Omental fat pad (tissue), 4 donors: Measurements from ENCODE around the gene TP53. TPM values are rescaled to one million over a fixed set of nuclear protein-coding genes. Genes with fewer than 3 reads are reported as not detected.

Source experiments
- ATAC-seq: fragments of 150-250 bp; one replicate; pipeline ENCODE4 v1.9.1; 2016; ENCODE audit warnings: mild to moderate bottlenecking, moderate library complexity; ENCODE audit not compliant: low FRiP score
- DNase-seq: peaks from one replicate; pipeline ENCODE4 v3.0.0-alpha.2; 2019; ENCODE audit warnings: low spot score
- total RNA-seq, 4 donors: library from RNA; depleted of rRNA; stranded (reverse); fragments of >200 nt; gene quantifications; one replicate each; pipeline ENCODE4 v1.1.0, GENCODE V29; 2016
- TF ChIP-seq, protein P1 (sequence below), 3 donors: fragments of 450-650 bp; IDR thresholded peaks; one replicate each; pipeline ENCODE4 v1.5.1; 2016 to 2017; ENCODE audit warnings: antibody characterized with exemption in 3 of 3, mild to moderate bottlenecking in 3 of 3, moderate library complexity in 2 of 3

TP53 gene
- total RNA-seq, 4 donors from 2014 or later = 18.1 to 26.3 (median 19.3) TPM

DNA sequence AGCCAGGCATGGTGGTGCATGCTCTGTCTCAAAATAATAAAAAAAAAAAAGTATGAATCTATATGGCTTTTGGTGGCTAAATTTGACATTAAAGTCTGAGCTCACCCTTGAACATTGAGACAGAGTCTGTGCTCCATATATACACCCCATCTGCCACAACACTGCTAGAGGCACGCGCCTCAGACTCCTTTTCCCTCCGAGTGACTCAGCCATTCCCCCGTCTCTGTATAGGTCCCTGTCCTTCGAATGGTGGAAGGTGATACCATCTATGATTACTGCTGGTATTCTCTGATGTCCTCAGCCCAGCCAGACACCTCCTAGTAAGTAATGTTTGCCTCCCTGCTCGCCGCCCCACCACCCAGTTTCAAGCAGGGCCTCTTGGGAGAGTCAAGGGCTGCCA lies 13.2 kb upstream of the TP53 start:
- ATAC-seq (no peak), DNase-seq (no peak)
- TF ChIP-seq, protein P1, sequence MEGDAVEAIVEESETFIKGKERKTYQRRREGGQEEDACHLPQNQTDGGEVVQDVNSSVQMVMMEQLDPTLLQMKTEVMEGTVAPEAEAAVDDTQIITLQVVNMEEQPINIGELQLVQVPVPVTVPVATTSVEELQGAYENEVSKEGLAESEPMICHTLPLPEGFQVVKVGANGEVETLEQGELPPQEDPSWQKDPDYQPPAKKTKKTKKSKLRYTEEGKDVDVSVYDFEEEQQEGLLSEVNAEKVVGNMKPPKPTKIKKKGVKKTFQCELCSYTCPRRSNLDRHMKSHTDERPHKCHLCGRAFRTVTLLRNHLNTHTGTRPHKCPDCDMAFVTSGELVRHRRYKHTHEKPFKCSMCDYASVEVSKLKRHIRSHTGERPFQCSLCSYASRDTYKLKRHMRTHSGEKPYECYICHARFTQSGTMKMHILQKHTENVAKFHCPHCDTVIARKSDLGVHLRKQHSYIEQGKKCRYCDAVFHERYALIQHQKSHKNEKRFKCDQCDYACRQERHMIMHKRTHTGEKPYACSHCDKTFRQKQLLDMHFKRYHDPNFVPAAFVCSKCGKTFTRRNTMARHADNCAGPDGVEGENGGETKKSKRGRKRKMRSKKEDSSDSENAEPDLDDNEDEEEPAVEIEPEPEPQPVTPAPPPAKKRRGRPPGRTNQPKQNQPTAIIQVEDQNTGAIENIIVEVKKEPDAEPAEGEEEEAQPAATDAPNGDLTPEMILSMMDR (IDR thresholded peaks at IDR 0.05) = no peak

DNA sequence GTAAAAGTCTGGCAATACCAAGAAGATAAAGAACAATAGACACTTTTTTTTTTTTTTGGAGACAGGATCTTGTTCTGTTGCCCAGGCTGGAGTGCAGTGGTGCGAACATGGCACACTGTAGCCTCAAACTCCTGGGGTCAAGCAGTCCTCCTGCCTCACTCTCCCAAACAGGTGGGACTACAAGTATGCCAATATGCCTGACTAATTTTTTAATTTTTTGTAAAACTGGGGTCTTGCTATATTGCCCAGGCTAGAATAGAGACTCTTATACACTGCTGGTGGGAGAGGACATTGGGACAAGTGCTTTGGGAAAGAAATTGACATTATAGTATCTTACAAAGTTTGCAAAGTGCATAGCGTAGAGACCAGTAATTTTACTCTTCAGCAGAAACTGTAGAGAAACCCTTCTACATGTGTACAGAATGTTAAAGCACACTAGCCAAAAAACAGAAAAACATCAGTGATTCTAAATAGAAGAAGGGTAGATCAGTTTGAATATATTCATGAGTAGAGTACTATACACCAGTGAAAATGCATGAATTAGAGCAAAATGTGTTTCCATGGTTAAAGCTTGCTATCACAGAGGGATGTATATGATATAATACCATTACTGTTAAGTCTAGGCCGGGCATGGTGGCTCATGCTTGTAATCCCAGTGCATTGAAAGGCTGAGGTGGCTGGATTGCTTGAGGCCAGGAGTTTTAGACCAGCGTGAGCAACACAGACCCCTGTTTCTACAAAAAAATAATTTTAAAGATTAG lies 10.7 kb upstream of the TP53 start:
- DNase-seq = no peak
- TF ChIP-seq, protein P1 (IDR thresholded peaks at IDR 0.05) = no peak
- no peak for ATAC-seq

DNA sequence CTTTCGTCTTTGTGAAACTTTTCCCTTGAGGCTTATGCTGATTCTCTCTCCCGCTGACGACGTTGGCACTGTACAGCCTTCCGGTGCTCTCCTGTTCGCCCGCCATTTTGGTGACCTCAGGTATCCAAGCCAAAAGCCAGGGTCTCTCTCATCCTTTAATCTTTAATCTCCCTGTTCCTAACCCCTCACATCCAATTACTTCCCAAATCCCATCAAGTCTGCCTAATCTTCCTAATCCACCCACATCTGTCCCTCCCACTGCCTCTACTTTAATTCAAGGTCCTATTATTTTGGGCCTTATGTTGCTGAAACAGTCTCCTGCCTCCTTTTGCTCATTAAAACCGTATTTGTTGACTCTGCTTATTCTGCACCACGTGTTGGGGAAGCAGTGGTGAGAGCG lies 8.3 kb upstream of the TP53 start:
- TF ChIP-seq, protein P1 (IDR thresholded peaks at IDR 0.05) = no peak
- ATAC-seq (no peak), DNase-seq (no peak)

DNA sequence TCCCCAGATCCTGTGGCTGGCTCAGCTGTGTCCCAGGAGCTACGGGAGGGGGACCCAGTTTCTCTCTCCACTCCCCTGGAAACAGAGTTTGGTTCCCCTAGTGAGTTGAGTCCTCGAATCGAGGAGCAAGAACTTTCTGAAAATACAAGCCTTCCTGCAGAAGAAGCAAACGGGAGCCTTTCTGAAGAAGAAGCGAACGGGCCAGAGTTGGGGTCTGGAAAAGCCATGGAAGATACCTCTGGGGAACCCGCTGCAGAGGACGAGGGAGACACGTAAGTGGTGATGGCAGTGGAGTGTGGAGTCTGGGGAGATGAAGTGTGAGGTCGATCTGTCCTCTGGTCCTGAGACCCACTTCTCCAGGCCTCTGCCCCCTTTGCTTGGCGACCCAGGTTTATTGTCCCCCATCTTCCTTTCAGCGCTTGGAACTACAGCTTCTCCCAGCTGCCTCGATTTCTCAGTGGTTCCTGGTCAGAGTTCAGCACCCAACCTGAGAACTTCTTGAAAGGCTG lies 1.6 kb upstream of the TP53 start:
- no peak for ATAC-seq
- DNase-seq = no peak
- TF ChIP-seq, protein P1 (IDR thresholded peaks at IDR 0.05) = no peak

- DNase-seq (peak; percentile 89), ATAC-seq (peak; percentile 92)
- TF ChIP-seq, protein P1 (IDR thresholded peaks at IDR 0.05) = peak in 2 of 3 donors; percentile 84 to 90
Measured at GRCh38 chr17:7687908-7688807, 868 bp upstream of the TP53 start, which contains the start of gene WRAP53. WRAP53 (plus strand) TSS chr17:7688477; CDS start chr17:7688649, 172 bp downstream.

GRCh38 chr17:7686222-7687071 lies 843 bp downstream of the TP53 start:
- ATAC-seq (peak; percentile 56), DNase-seq (no peak)
- TF ChIP-seq, protein P1 (IDR thresholded peaks at IDR 0.05) = no peak
